Measurements from ENCODE around the gene ROR1. TPM values are rescaled to one million over a fixed set of nuclear protein-coding genes. Genes with fewer than 3 reads are reported as not detected.

ROR1 gene
- total and polyA plus RNA-seq, 2 donors (not counting 1 experiment from before 2014, with no cell fraction given) = 14.5 to 16.5 TPM

GRCh38 chr1:63884486-63884885 is 110.7 kb downstream of the ROR1 start:
- Histone ChIP-seq H3K4me1 (ENCODE audit: control insufficient read depth, extremely low read depth, insufficient read depth, low read length) (peaks cover 3% of the 10 kb centered on the region), H3K36me3 (ENCODE audit: control insufficient read depth, insufficient read depth, low read length) (no peaks in the 10 kb centered on the region), H3K79me2 (ENCODE audit: control insufficient read depth, insufficient read depth, low read length) (no peaks in the 10 kb centered on the region), H4K20me1 (ENCODE audit: control insufficient read depth, extremely low read depth, insufficient read depth, low read length) (no peaks in the 10 kb centered on the region), H3K27ac (ENCODE audit: insufficient read depth, low read length) (no peak overlapping the region), H3K4me2 (ENCODE audit: extremely low read depth, insufficient read depth, low read length) (no peak overlapping the region), H2AFZ (ENCODE audit: low read length) (no peak overlapping the region), H3K4me3 (replicated peaks in 1 of 4; ENCODE audit: control extremely low read depth in 1 of 4, insufficient read depth in 1 of 4, low read depth in 3 of 4, low read length in 4 of 4) (no peak overlapping the region), H3K27me3 (ENCODE audit: control insufficient read depth, insufficient read depth, low read length) (no peaks in the 10 kb centered on the region), H3K9me3 (ENCODE audit: control insufficient read depth, insufficient read depth, low read depth, low read length) (no peaks in the 10 kb centered on the region), H3K9ac (ENCODE audit: insufficient read depth, low read length) (no peak overlapping the region)
- TF ChIP-seq, protein P1, sequence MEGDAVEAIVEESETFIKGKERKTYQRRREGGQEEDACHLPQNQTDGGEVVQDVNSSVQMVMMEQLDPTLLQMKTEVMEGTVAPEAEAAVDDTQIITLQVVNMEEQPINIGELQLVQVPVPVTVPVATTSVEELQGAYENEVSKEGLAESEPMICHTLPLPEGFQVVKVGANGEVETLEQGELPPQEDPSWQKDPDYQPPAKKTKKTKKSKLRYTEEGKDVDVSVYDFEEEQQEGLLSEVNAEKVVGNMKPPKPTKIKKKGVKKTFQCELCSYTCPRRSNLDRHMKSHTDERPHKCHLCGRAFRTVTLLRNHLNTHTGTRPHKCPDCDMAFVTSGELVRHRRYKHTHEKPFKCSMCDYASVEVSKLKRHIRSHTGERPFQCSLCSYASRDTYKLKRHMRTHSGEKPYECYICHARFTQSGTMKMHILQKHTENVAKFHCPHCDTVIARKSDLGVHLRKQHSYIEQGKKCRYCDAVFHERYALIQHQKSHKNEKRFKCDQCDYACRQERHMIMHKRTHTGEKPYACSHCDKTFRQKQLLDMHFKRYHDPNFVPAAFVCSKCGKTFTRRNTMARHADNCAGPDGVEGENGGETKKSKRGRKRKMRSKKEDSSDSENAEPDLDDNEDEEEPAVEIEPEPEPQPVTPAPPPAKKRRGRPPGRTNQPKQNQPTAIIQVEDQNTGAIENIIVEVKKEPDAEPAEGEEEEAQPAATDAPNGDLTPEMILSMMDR (conservative IDR thresholded peaks at IDR 0.05 in 1 of 2, IDR thresholded peaks at IDR 0.05 in 1 of 2; ENCODE audit: low read depth in 1 of 2, low read length in 2 of 2) = no peak
- TF ChIP-seq EZH2 (IDR thresholded peaks at IDR 0.05; ENCODE audit: low read length, missing control alignments) = no peak
- DNase-seq (ENCODE audit: low read depth in 2 of 2) = no peak

- DNase-seq (ENCODE audit: low read depth in 2 of 2) = no peak
- no peak overlapping the region for H3K27ac ChIP-seq (ENCODE audit: insufficient read depth, low read length)
- no peaks in the 10 kb centered on the region for H3K79me2 ChIP-seq (ENCODE audit: control insufficient read depth, insufficient read depth, low read length)
Measured at GRCh38 chr1:63885899-63886298, 112.1 kb downstream of the ROR1 start.

GRCh38 chr1:63886340-63886739 is 112.5 kb downstream of the ROR1 start:
- Histone ChIP-seq H3K79me2 (ENCODE audit: control insufficient read depth, insufficient read depth, low read length) (no peaks in the 10 kb centered on the region), H3K4me3 (replicated peaks in 1 of 4; ENCODE audit: control extremely low read depth in 1 of 4, insufficient read depth in 1 of 4, low read depth in 3 of 4, low read length in 4 of 4) (no peak overlapping the region), H3K36me3 (ENCODE audit: control insufficient read depth, insufficient read depth, low read length) (no peaks in the 10 kb centered on the region), H3K4me1 (ENCODE audit: control insufficient read depth, extremely low read depth, insufficient read depth, low read length) (peaks cover 3% of the 10 kb centered on the region), H3K27ac (ENCODE audit: insufficient read depth, low read length) (no peak overlapping the region), H3K9me3 (ENCODE audit: control insufficient read depth, insufficient read depth, low read depth, low read length) (no peaks in the 10 kb centered on the region), H4K20me1 (ENCODE audit: control insufficient read depth, extremely low read depth, insufficient read depth, low read length) (no peaks in the 10 kb centered on the region), H3K9ac (ENCODE audit: insufficient read depth, low read length) (no peak overlapping the region), H3K4me2 (ENCODE audit: extremely low read depth, insufficient read depth, low read length) (peak overlapping the region; percentile 27), H2AFZ (ENCODE audit: low read length) (no peak overlapping the region), H3K27me3 (ENCODE audit: control insufficient read depth, insufficient read depth, low read length) (no peaks in the 10 kb centered on the region)
- TF ChIP-seq EZH2 (IDR thresholded peaks at IDR 0.05; ENCODE audit: low read length, missing control alignments) = no peak
- TF ChIP-seq, protein P1 (conservative IDR thresholded peaks at IDR 0.05 in 1 of 2, IDR thresholded peaks at IDR 0.05 in 1 of 2; ENCODE audit: low read depth in 1 of 2, low read length in 2 of 2) = no peak
- DNase-seq (ENCODE audit: low read depth in 2 of 2) = peak in 1 of 2 donors; percentile 53

More at GRCh38 chr1:63885899-63886298, 112.1 kb downstream of the ROR1 start:
- no peak overlapping the region for H3K4me2 ChIP-seq (ENCODE audit: extremely low read depth, insufficient read depth, low read length)
- H3K9ac ChIP-seq (ENCODE audit: insufficient read depth, low read length) = no peak overlapping the region
- peaks cover 3% of the 10 kb centered on the region for H3K4me1 ChIP-seq (ENCODE audit: control insufficient read depth, extremely low read depth, insufficient read depth, low read length)
- H3K36me3 ChIP-seq (ENCODE audit: control insufficient read depth, insufficient read depth, low read length) = no peaks in the 10 kb centered on the region
- TF ChIP-seq EZH2 (IDR thresholded peaks at IDR 0.05; ENCODE audit: low read length, missing control alignments) = no peak
- TF ChIP-seq, protein P1 (conservative IDR thresholded peaks at IDR 0.05 in 1 of 2, IDR thresholded peaks at IDR 0.05 in 1 of 2; ENCODE audit: low read depth in 1 of 2, low read length in 2 of 2) = no peak
- no peaks in the 10 kb centered on the region for H4K20me1 ChIP-seq (ENCODE audit: control insufficient read depth, extremely low read depth, insufficient read depth, low read length)
- no peaks in the 10 kb centered on the region for H3K27me3 ChIP-seq (ENCODE audit: control insufficient read depth, insufficient read depth, low read length)
- no peaks in the 10 kb centered on the region for H3K9me3 ChIP-seq (ENCODE audit: control insufficient read depth, insufficient read depth, low read depth, low read length)
- no peak overlapping the region for H2AFZ ChIP-seq (ENCODE audit: low read length)
- H3K4me3 ChIP-seq (replicated peaks in 1 of 4; ENCODE audit: control extremely low read depth in 1 of 4, insufficient read depth in 1 of 4, low read depth in 3 of 4, low read length in 4 of 4) = no peak overlapping the region
